ENCODE data around the gene USP6NL.

DNA sequence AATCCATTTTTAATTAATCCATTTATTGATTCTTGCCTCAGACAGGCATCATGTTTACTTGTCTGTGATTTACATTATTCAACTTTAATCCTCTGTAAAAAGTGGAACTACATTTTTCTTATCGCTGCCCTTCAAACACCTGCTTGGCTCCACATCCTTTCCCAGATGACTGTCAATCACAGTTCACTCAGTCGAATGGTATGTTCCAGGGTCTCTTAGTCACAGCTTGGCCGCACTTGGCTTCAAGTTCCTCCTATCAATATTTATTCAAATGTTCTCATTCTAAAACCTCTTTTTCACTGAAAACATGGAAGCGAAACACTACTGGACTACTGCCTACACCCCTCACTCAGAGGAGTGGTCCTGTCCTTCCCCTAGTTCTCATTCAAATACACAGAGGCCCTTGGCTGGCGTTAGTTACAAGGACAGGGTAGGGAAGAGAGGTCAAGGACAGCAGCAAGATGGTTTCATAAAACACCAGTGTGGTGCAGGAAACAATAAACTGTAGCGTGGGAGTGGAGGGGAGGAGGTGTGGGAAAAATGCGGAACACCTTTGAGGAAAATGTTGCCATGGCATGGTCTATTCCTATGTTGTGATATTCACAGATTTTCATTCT is 143.2 kb downstream of the USP6NL start:
- TF ChIP-seq POLR2A (IDR thresholded peaks at IDR 0.05): no peak
- TF ChIP-seq, protein P1, sequence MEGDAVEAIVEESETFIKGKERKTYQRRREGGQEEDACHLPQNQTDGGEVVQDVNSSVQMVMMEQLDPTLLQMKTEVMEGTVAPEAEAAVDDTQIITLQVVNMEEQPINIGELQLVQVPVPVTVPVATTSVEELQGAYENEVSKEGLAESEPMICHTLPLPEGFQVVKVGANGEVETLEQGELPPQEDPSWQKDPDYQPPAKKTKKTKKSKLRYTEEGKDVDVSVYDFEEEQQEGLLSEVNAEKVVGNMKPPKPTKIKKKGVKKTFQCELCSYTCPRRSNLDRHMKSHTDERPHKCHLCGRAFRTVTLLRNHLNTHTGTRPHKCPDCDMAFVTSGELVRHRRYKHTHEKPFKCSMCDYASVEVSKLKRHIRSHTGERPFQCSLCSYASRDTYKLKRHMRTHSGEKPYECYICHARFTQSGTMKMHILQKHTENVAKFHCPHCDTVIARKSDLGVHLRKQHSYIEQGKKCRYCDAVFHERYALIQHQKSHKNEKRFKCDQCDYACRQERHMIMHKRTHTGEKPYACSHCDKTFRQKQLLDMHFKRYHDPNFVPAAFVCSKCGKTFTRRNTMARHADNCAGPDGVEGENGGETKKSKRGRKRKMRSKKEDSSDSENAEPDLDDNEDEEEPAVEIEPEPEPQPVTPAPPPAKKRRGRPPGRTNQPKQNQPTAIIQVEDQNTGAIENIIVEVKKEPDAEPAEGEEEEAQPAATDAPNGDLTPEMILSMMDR (IDR thresholded peaks at IDR 0.05): no peak

All from uterus (tissue), 2 donors.